ENCODE measurements around the gene POMT2.

- TF ChIP-seq CTCF (IDR thresholded peaks at IDR 0.05) (no peak), POLR2A (IDR thresholded peaks at IDR 0.05) (no peak)
Measured at GRCh38 chr14:77316872-77317301, 3.8 kb downstream of the POMT2 start.
